HG03108 (cell line): ENCODE measurements around the gene DPPA4.

Experiments used
- ATAC-seq: cut with Tn5 transposase; IDR thresholded peaks from one replicate; pipeline ENCODE4 v1.9.1; 2021; ENCODE audit warnings: moderate library complexity; ENCODE audit not compliant: unreplicated experiment

Gene DPPA4

GRCh38 chr3:109339197-109339596 lies 1.9 kb upstream of the DPPA4 start:
- no peak for ATAC-seq

- ATAC-seq: no peak
Measured at GRCh38 chr3:109338322-109338721, 976 bp upstream of the DPPA4 start.

DNA sequence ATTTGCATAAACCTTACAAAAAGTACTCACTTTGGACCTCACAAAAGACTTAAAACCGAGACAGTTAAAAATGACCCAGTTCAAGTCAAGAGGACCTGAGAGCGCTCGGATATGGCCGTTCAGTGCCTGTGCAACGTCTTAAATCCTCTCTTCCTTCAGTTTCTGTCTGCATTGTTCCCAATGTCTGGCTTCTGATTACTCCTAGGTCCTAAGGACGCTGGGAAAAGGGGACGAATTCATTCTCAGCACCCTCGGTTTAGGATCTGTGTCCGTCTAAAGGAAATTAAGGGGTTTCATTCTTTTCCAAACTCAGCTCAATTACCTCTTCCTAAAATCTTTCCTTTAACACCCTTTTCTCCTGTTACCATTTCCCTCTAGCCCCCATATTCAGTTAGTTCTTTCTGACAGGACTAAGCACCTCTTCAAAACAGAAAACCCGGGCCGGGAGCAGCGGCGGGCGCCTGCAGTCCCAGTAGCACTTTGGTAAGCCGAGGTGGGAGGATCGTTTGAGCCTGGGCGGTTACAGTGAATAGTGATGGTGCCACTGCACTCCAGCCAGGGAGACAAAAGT lies 970 bp downstream of the DPPA4 start:
- ATAC-seq: no peak

DNA sequence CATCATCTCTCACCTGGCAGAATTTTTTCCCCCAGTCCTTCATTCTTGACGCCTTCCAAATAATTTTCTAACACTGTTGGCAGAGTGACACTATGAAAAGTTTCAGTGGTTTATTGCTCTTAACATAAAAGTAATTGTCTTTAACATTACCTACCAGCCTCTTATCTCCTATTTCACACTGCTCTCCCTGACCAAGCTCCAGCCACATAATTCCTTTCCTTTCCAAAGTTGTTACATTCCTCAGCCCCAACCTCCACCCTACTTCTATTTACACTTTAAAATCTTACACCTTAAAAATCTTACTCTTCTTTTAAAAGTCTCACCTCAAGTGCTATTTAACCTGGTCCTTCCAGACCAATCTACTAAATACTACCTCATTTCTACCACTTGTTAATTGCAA lies 2.8 kb downstream of the DPPA4 start:
- no peak for ATAC-seq

DNA sequence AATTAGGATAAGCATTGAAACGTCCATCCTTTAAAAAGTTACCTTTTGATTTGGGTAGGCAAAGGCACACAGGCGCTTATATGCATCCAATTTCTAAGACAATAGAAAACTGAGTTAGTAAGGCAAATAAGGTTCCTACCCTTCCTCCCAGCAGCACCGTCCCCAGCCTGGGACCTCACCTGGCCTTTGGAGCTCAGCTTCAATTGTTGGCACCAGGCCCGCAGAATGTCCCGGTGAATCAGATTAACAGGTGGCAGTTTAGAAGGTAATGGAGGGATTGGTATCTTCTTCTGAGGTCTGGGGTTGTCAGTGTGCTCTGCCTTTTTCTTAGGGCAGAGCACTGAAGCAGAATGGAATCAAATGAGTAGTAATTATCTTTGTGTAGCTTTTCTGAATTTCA lies 5.7 kb downstream of the DPPA4 start:
- no peak for ATAC-seq

- ATAC-seq: no peak
Measured at GRCh38 chr3:109330405-109330804, 6.9 kb downstream of the DPPA4 start.

- ATAC-seq: no peak
Measured at GRCh38 chr3:109328202-109328601, 9.1 kb downstream of the DPPA4 start.

DNA sequence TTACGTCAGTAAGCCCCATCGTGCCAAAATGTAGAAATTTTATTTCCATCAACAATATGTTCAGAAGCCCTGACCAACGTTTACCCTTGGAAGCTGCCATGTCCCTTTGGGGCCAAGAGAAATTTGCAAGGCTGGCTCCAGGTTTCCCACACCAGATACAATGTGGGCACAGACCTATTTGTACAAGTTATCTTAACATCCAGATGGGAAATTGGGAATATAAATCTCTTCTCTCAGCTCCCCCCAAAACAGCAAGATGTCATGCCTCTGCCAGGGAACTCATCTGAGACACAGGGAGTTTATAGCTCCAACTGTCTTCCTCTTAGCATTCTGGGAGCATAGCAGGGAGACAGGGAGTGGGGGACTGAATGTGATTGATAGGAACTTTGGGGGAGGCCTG lies 11.7 kb downstream of the DPPA4 start:
- ATAC-seq: no peak

- ATAC-seq: no peak
Measured at GRCh38 chr3:109325109-109325508, 12.2 kb downstream of the DPPA4 start.

DNA sequence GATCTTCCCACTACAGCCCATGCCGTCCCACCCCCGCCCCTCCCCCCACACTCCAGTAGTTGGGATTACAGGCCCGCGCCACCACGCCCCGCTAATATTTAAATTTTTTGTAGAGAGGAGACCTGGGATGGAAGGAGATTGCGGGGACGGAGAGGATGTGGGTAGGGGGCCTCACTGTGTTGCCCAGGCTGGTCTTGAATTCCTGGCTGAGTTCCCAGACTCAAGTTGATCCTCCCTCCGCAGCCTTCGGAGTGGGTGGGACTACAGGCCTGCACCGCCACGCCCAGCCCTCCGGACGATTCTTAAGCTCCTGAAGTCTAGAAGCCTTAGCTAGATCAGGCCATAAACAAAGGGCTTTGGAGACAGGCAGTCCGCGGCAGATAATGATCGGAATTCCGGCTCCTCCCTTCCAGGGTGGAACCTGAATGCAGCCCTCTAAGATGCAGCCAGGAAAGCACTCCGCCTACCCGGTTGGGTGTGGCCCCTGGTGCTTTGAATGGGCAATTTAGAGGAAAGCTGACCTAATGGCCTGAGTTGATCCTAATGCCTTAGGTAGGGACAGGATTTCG lies 21.1 kb downstream of the DPPA4 start, which contains the start of gene DPPA2:
DPPA2 (minus strand) TSS at position 356 of the 569 bp plus-strand sequence. CDS start 1,975 bp downstream, outside the sequence.
- ATAC-seq: no peak

DNA sequence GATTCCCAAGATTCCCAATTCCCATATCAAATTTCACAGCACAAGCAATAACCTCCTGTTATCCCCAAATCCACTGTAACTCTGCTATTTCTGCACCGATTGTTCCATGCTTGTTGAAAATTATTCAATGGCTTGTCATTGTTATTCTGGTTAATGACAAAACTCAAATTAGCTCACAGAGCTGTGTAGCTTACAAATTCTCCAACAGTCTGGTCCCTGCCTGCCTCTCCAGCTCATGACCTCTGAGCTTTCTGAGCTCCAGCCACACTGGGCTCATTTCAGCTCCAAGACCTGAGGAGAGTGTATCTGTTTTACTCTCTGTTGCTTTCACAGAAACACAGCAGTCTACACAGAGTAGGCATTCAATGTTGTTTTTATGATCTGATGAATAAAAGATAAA lies 24.3 kb downstream of the DPPA4 start:
- no peak for ATAC-seq

DNA sequence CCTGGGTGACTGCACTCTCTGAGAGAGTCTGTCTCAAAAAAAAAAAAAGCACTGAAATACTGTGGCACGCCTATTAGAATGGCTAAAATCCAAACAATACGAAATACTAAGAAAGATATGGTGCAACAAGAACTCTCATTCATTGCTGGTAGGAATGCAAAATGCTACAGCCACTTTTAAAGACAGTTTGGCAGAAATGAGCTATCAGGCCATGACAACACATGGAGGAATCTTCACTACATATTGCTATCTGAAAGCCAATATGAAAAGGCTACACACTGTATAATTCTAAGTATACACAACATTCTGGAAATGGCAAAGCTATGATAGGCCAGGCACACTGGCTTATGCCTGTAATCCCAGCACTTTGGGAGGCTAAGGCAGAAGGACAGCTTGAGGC lies 39.9 kb downstream of the DPPA4 start:
- no peak for ATAC-seq

DNA sequence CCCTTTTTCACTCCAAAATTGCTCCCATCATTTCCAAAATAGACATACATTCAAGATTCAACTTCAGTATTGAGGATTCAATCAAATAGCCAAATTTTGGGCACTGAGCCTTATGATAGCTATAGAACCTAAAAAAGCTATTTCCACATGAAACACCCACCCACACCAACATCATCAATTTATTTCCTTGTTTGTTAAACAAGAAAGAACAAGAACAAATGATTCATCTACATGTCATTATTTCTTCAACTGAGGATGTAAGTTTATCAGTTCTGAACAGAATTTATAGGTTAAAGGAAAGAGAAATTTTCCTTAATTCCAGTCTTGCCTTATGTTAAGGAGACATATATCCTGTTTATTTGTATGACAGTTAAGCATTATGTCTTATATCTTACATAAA lies 53.3 kb downstream of the DPPA4 start:
- ATAC-seq: no peak

GRCh38 chr3:109278546-109278945 lies 58.8 kb downstream of the DPPA4 start:
- no peak for ATAC-seq

GRCh38 chr3:109278141-109278540 lies 59.2 kb downstream of the DPPA4 start:
- ATAC-seq: no peak
